ENCODE measurements around the gene CDH20. TPM values are rescaled to one million over a fixed set of nuclear protein-coding genes. Genes with fewer than 3 reads are reported as not detected.

Gene CDH20
- polyA plus RNA-seq, 1 experiment: not detected

- no peak for TF ChIP-seq CTCF (IDR thresholded peaks at IDR 0.05; ENCODE audit: low read depth, low read length)
- Histone ChIP-seq H3K9me3 (ENCODE audit: control insufficient read depth, insufficient read depth, low read length) (no peaks in the 10 kb centered on the region), H3K4me3 (ENCODE audit: low read depth, low read length) (no peak overlapping the region), H3K27ac (ENCODE audit: low read depth, low read length) (no peak overlapping the region), H3K27me3 (ENCODE audit: control insufficient read depth, insufficient read depth, low read length) (peaks cover 10% of the 10 kb centered on the region)
- ChIA-PET CTCF (interaction anchor here (1.0 kb wide), 1 partner anchor 17 kb away, joined by 6 read pairs; no protein-coding TSS in a partner anchor), POLR2A (no interaction called here)
- DNase-seq (ENCODE audit: low read depth, low spot score): no peak
These were observed 6.9 kb downstream of the CDH20 start for GRCh38 chr18:61340148-61340547.

DNA sequence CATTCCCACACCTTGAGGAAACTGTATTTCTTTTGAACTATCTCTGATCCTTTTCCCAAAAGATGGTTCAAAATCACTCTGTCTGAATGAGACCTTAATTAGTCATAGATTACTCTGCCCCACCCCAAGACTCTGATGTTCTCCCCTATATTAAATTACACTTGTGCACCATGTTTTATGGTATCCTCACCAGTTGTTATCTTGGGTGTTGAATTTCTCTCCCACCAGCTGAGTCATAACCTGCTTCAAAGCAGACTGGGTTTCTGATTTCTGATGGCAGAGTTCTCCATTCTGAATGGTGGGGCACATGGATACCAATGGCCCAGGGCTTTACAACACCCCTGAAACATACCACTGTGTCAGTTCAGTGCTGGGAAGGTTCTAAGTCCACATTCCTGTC, 15.0 kb downstream of the CDH20 start:
- TF ChIP-seq CTCF (IDR thresholded peaks at IDR 0.05; ENCODE audit: low read depth, low read length): no peak
- no peak for DNase-seq (ENCODE audit: low read depth, low spot score)
- Histone ChIP-seq H3K27me3 (ENCODE audit: control insufficient read depth, insufficient read depth, low read length) (no peaks in the 10 kb centered on the region), H3K4me3 (ENCODE audit: low read depth, low read length) (no peak overlapping the region), H3K9me3 (ENCODE audit: control insufficient read depth, insufficient read depth, low read length) (no peaks in the 10 kb centered on the region), H3K27ac (ENCODE audit: low read depth, low read length) (no peak overlapping the region)
- ChIA-PET CTCF (no interaction called here), POLR2A (no interaction called here)

- Histone ChIP-seq H3K27ac (ENCODE audit: low read depth, low read length) (no peak overlapping the region), H3K27me3 (ENCODE audit: control insufficient read depth, insufficient read depth, low read length) (no peaks in the 10 kb centered on the region), H3K4me3 (ENCODE audit: low read depth, low read length) (no peak overlapping the region), H3K9me3 (ENCODE audit: control insufficient read depth, insufficient read depth, low read length) (no peaks in the 10 kb centered on the region)
- CTCF ChIA-PET: no interaction called here
- TF ChIP-seq CTCF (IDR thresholded peaks at IDR 0.05; ENCODE audit: low read depth, low read length): no peak
- DNase-seq (ENCODE audit: low read depth, low spot score): no peak
- POLR2A ChIA-PET: no interaction called here
These were observed 17.3 kb downstream of the CDH20 start for GRCh38 chr18:61350578-61350977.

GRCh38 chr18:61352059-61352458, 18.8 kb downstream of the CDH20 start:
- no peak overlapping the region for H3K27ac ChIP-seq (ENCODE audit: low read depth, low read length)
- POLR2A ChIA-PET: no interaction called here
- no peak for DNase-seq (ENCODE audit: low read depth, low spot score)
- no peak overlapping the region for H3K4me3 ChIP-seq (ENCODE audit: low read depth, low read length)
- H3K27me3 ChIP-seq (ENCODE audit: control insufficient read depth, insufficient read depth, low read length): no peaks in the 10 kb centered on the region
- TF ChIP-seq CTCF (IDR thresholded peaks at IDR 0.05; ENCODE audit: low read depth, low read length): no peak
- CTCF ChIA-PET: no interaction called here
- no peaks in the 10 kb centered on the region for H3K9me3 ChIP-seq (ENCODE audit: control insufficient read depth, insufficient read depth, low read length)

- no peak for DNase-seq (ENCODE audit: low read depth, low spot score)
- H3K4me3 ChIP-seq (ENCODE audit: low read depth, low read length): no peak overlapping the region
- TF ChIP-seq CTCF (IDR thresholded peaks at IDR 0.05; ENCODE audit: low read depth, low read length): no peak
- H3K9me3 ChIP-seq (ENCODE audit: control insufficient read depth, insufficient read depth, low read length): no peaks in the 10 kb centered on the region
- no peak overlapping the region for H3K27ac ChIP-seq (ENCODE audit: low read depth, low read length)
- POLR2A ChIA-PET: no interaction called here
- H3K27me3 ChIP-seq (ENCODE audit: control insufficient read depth, insufficient read depth, low read length): no peaks in the 10 kb centered on the region
- CTCF ChIA-PET: no interaction called here
These were observed 19.4 kb downstream of the CDH20 start for GRCh38 chr18:61352611-61353010.
